ENCODE measurements around the gene PWWP2B.
A peak's percentile ranks its signal among the peaks of the same experiment; 100 is the strongest.
"Not testable (repeated sequence)": the region's sequence is repeated elsewhere in the genome, so short reads cannot be mapped to it uniquely, and the experiment has no call there.

PWWP2B gene

GRCh38 chr10:132363921-132364593 lies 32.9 kb upstream of the PWWP2B start:
- no peak for DNase-seq

DNA sequence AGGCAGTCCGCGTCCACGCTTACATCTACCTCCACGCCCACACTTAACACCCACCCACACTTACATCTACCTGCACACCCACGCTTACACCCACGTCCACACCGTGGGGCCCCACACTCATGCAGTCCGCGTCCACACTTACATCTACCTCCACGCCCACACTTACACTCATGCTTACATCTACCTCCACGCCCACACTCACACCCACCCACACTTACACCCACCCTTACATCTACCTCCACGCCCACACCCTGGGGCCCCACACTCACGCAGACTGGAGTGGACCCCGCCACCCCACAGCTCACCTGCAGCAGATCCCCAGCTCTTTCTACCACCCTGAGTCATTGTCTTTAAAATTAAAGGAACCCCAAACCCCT lies 32.4 kb upstream of the PWWP2B start:
- DNase-seq: no peak

- DNase-seq: no peak
These were observed 31.9 kb upstream of the PWWP2B start for GRCh38 chr10:132365102-132365501.

- DNase-seq: no peak
These were observed 31.0 kb upstream of the PWWP2B start for GRCh38 chr10:132366006-132366405.

DNA sequence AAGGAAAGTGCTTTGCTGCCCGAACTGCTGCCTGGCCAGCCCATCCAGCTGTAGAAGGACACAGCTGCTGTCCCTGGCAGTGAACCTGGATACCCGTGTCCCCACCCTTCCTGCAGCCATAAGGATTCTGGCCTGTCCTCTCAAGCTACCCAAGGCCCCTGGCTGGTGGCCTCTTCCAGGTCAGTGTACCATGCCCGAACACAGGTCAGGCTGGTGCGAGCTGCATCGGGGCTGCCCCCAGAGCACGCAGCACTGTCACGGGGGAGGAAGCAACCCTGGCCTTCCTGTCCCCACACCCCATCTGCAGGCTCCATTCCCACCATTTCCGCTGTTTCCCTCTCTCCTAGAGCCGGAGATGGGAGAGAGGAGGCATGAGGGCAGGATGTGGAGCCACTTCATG lies 30.5 kb upstream of the PWWP2B start:
- DNase-seq: no peak

DNA sequence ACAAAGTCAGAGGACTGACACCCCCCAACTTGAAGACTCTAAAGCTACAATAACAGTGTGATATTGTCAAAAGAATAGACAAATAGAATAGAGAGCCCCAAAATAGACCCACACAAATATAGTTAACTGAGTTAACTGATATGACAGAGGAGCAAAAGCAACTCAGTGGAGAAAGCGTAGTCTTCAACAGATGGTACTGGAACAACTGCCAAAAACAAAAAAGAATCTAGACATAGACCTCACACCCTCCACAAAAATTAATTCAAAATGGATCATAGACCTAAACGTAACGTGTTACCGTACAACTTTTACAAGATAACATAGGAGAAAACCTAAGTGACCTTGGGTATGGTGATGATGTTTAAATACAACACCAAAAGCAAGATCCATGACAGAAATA lies 28.6 kb upstream of the PWWP2B start:
- DNase-seq: no peak

GRCh38 chr10:132368881-132369635 lies 27.9 kb upstream of the PWWP2B start:
- DNase-seq: no peak

DNA sequence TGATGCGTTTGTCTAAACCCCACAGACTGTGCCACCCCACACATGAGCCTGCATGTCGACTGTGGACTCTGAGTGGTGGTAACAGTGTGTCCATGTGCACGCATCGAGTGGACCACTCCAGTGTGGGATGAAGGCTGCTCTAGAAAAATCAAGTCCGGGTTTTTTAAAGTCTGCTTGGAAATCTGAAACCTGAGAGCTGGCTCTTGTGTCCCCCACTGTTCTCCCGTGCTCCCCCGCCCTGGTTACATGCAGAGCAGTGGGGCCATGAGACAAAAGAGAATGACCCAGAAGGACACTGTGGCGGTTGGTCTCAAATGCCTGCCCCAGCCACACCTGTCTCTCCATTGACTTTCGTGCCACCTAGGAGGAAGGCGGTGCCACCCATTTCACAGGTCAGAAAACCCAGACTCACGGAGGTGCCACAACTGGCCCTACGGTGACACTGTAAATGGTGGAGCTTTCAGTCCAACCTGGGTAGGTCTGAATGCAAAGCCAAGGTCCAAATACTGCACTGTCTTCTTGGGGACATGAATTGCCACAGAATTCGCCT lies 27.3 kb upstream of the PWWP2B start:
- DNase-seq: no peak

DNA sequence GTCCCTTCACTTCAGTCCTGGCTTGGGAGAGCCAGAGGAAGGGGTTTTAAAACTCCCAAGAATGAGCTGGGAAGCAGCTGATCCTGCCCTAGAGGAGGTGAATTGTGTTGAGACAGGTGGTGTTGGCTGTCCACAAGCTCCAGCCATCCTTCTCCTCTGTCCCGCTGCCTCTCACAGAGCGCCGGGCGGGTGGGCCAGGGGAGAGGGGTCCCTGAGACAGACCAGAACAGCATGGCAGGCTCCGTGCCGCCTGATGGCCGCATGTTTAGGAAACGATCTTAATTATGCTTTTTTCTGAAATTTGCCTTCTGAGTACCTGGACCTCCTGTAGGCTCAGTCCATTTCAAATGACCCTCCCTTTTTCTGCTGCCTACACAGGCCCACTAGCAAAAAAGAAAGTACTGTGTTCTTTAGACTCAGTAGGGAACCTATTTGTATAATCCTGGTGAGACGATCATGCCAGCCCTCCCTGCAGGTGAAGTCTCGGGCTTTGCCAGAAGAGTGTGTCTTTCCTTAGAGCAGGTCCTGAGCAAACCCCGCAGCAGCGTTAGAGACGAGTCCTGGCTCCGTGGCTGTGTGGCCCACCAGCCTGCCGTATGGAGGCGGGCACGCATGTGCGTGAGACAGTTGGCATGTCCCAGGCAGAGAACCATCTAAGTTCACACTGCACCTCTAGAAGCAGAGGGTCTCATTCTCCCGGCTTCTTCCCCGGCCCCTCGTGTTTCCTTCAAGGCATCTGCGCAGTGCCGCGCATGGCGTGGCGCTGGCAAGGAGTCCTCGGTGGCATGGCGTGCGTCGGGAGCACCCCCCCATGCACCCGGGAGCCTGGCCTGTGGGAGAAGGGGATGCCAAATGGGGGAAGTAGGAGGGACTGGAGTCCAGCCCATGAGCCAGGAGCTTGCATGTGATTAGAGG lies 26.3 kb upstream of the PWWP2B start:
- no peak for DNase-seq

GRCh38 chr10:132371641-132372081 lies 25.3 kb upstream of the PWWP2B start:
- peak in 1 of 2 experiments; percentile 42 for DNase-seq

DNA sequence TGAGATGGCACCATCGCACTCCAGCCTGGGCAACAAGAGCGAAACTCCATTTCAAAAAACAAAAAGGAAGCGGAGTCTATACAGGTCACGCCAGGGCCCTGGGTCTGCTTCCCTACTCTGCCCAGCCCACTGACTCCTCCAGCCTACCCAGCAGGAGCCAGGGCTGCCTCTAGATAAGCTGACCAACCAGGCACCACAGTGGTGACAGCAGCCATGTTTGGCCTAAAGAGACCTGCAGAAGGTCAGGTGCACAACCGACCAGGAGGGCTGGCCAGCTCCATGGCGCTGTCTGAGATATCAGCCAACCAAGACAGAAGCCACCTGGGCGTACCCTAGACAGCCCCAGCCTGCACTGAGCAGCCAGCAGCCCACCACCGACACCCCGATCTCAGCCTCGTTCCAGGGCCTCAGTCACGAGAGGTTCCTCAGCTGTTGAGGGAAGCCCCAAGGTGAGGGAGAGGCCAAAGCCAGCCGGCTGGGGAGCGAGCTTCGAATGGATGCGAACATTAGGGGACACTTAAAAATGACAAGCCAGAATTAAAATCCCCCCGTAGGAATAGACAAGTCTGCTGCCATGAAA lies 24.4 kb upstream of the PWWP2B start:
- no peak for DNase-seq

DNA sequence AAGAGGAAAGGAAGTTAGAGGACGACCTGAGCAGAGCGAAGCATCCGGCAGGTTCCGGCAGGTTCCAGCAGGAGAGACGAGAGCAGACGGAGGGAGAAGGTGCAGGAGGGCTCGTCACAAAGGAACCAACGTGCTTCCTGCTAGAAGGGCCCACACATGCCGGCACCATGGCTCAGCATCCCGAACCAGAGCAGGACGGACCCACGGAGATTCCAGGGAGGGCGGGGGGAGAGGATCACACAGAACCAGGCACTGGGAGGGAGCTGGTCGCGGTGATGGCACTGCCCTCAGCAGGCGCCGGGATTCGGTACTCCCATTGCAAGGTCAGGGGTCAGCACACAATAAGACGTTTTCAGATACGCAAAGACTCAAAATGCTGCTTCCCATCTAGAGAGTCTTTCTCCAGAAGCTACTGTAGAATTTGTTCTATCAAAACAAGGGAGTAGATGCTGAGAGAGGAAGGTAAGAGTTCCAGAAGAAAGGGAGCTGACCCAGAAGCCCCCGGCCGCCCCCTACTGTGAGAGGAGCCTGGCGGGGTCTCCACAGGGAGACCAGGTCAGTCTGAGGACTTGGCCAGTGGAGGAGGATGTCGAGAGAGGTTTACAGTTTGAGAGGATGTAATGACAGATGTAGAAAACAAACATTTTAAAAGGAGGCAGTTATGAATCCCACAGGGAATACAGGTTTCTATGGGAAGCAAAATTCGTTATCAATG lies 23.6 kb upstream of the PWWP2B start:
- DNase-seq: no peak

DNA sequence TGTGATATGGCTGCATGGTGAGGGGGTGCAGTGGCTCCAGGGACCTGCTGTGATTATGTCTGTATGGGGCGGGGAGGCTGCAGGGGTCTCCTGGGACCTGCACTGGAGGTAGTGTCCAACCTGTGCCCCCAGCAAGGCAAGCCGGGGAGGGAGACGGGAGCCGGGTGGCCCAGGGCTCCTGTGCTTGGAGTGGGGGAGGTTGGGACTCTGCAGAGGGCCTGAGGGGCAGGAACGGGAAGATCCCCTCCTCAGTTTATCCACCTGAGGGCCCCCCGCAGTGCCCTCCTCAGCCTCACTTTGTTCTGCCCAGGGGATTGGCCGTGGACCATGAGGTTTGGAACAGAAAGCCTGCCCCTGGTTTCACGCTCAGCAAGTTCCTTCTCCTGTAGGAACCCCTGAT lies 22.8 kb upstream of the PWWP2B start:
- no peak for DNase-seq

DNA sequence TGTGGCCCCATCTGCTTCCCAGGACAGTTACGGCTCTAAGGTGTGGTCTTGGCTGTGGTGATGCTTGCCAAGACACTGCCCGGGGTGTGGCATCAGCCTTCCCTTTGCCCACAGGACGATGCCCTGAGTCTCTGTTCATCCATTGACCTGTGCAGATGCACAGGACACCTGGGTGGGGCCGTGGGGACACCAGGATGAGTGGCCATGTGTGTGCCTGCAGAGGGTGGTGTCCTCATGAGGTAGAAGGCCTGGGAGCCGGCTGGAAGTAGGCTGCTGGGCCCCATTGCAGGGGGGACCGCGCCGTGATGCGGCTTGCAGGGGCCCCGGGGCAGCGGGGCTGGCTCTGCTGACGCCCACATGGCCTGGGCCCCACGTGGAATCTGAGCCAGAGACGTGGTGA lies 22.4 kb upstream of the PWWP2B start:
- DNase-seq: no peak

- no peak for DNase-seq
These were observed 21.7 kb upstream of the PWWP2B start for GRCh38 chr10:132375116-132375794.

GRCh38 chr10:132375795-132376297 lies 21.2 kb upstream of the PWWP2B start:
- no peak for DNase-seq

- DNase-seq: no peak
These were observed 20.6 kb upstream of the PWWP2B start for GRCh38 chr10:132376394-132376851.

GRCh38 chr10:132377326-132377725 lies 19.7 kb upstream of the PWWP2B start:
- DNase-seq: no peak

DNA sequence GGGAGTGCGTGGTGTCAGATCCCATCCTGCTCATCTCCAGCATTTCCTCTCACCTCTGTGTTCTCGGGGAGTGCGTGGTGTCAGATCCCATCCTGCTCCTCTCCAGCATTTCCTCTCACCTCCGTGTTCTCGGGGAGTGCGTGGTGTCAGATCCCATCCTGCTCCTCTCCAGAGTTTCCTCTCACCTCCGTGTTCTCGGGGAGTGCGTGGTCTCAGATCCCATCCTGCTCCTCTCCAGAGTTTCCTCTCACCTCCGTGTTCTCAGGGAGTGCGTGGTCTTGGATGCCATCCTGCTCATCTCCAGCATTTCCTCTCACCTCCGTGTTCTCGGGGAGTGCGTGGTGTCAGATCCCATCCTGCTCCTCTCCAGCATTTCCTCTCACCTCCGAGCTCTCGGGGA lies 18.0 kb upstream of the PWWP2B start:
- not testable (repeated sequence) for DNase-seq

DNA sequence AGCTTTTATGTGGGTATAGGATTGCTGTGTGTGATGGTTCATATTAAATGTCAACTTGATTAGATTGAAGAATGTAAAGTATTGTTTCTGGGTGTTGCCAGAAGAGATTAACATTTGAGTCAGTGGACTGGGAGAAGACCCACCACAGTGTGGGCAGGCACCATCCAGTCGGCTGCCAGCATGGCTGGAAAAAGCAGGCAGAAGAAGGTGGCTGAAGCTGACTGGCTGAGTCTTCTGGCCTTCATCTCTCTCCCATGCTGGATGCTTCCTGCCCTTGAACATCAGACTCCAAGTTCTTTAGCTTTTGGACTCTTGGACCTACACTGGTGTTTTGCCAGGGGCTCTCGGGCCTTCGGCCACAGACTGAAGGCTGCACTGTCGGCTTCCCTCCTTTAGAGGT lies 16.0 kb upstream of the PWWP2B start:
- not testable (repeated sequence) for DNase-seq

- no peak for DNase-seq
These were observed 15.3 kb upstream of the PWWP2B start for GRCh38 chr10:132381741-132382140.
